HG02623 (cell line): ENCODE data around the gene ITM2B.

ENCODE experiments used
- ATAC-seq: cut with Tn5 transposase; IDR thresholded peaks from one replicate; pipeline ENCODE4 v1.9.1; 2021; ENCODE audit warnings: moderate library complexity; ENCODE audit not compliant: unreplicated experiment

ITM2B gene

GRCh38 chr13:48302871-48303358, 69.9 kb downstream of the ITM2B start:
- no peak for ATAC-seq

- peak; percentile 73 for ATAC-seq
Observed at GRCh38 chr13:48303359-48304142, 70.5 kb downstream of the ITM2B start, which contains the start of gene RB1. TSS of gene RB1 (plus strand) at chr13:48303751. CDS start at chr13:48303913, 162 bp downstream.

GRCh38 chr13:48304143-48304876, 71.3 kb downstream of the ITM2B start:
- ATAC-seq: peak; percentile 59

GRCh38 chr13:48311223-48311622, 78.2 kb downstream of the ITM2B start:
- no peak for ATAC-seq

GRCh38 chr13:48315969-48316650, 83.1 kb downstream of the ITM2B start:
- ATAC-seq: no peak

- ATAC-seq: no peak
Observed at GRCh38 chr13:48316826-48317510, 84.0 kb downstream of the ITM2B start.

GRCh38 chr13:48317511-48318376, 84.7 kb downstream of the ITM2B start:
- no peak for ATAC-seq

GRCh38 chr13:48318377-48318811, 85.4 kb downstream of the ITM2B start:
- no peak for ATAC-seq

- no peak for ATAC-seq
Observed at GRCh38 chr13:48318821-48319511, 86.0 kb downstream of the ITM2B start.
